GM21528 (cell line): ENCODE measurements around the gene TMEM141.
"Not testable (repeated sequence)": the region's sequence is repeated elsewhere in the genome, so short reads cannot be mapped to it uniquely, and the experiment has no call there.

Source experiments
- ATAC-seq: cut with Tn5 transposase; IDR thresholded peaks from one replicate; pipeline ENCODE4 v1.9.1; 2021; ENCODE audit warnings: mild to moderate bottlenecking, moderate library complexity; ENCODE audit not compliant: unreplicated experiment, low FRiP score

TMEM141 gene

GRCh38 chr9:136829981-136830885 lies 39.1 kb downstream of the TMEM141 start:
- ATAC-seq, result no peak

- ATAC-seq, result no peak
Observed at GRCh38 chr9:136831002-136831719, 40.0 kb downstream of the TMEM141 start.

GRCh38 chr9:136831720-136832104 lies 40.6 kb downstream of the TMEM141 start:
- ATAC-seq, result no peak

- no peak for ATAC-seq
Observed at GRCh38 chr9:136832581-136832980, 41.4 kb downstream of the TMEM141 start.

GRCh38 chr9:136833381-136834048 lies 42.4 kb downstream of the TMEM141 start:
- ATAC-seq, result not testable (repeated sequence)

GRCh38 chr9:136835162-136835931 lies 44.2 kb downstream of the TMEM141 start:
- ATAC-seq, result no peak

- ATAC-seq, result no peak
Observed at GRCh38 chr9:136835932-136836904, 45.1 kb downstream of the TMEM141 start.

GRCh38 chr9:136837146-136837855 lies 46.2 kb downstream of the TMEM141 start:
- ATAC-seq, result no peak

GRCh38 chr9:136837856-136838277 lies 46.7 kb downstream of the TMEM141 start:
- not testable (repeated sequence) for ATAC-seq

- ATAC-seq, result no peak
Observed at GRCh38 chr9:136838314-136839228, 47.4 kb downstream of the TMEM141 start.

GRCh38 chr9:136839229-136840139 lies 48.3 kb downstream of the TMEM141 start:
- ATAC-seq, result no peak

GRCh38 chr9:136840140-136840876 lies 49.2 kb downstream of the TMEM141 start:
- no peak for ATAC-seq

GRCh38 chr9:136840877-136841645 lies 49.9 kb downstream of the TMEM141 start:
- ATAC-seq, result no peak

- ATAC-seq, result not testable (repeated sequence)
Observed at GRCh38 chr9:136841646-136842379, 50.7 kb downstream of the TMEM141 start.
